ENCODE results near the gene MBTPS1. TPM values are rescaled to one million over a fixed set of nuclear protein-coding genes. Genes with fewer than 3 reads are reported as not detected.
A peak's percentile ranks its signal among the peaks of the same experiment; 100 is the strongest.

The MBTPS1 gene
- total RNA-seq, 1 experiment from 2014 or later: 46.9 TPM

GRCh38 chr16:84062734-84063640, 53.8 kb downstream of the MBTPS1 start:
- peak overlapping the region; percentile 86 for H3K27ac Mint-ChIP-seq
- no peak for TF ChIP-seq TP53 (CRISPR knock-in tag; IDR thresholded peaks at IDR 0.05)
- TF ChIP-seq ETV6 (CRISPR knock-in tag; IDR thresholded peaks at IDR 0.05): peak; percentile 48; the same call in 1 of the 2 replicates
- peak; percentile 92 for TF ChIP-seq CTCF (IDR thresholded peaks at IDR 0.05)
- no peaks in the 10 kb centered on the region for H3K9me3 Mint-ChIP-seq
- ChIA-PET CTCF (interaction anchor here (0.6 to 2.2 kb wide), 15 partner anchors 8 to 153 kb away, joined by 3 to 25 read pairs (median 4); partner anchors contain the start of genes MBTPS1 and TAF1C), POLR2A (no interaction called here)
- peaks cover 46% of the 10 kb centered on the region for H3K36me3 Mint-ChIP-seq
- H3K4me3 Mint-ChIP-seq: no peak overlapping the region
- DNase-seq (ENCODE audit: low spot score) (peak; percentile 94), ATAC-seq (peak; percentile 99)
- H3K4me1 Mint-ChIP-seq: peaks cover 9% of the 10 kb centered on the region
- H3K27me3 Mint-ChIP-seq (ENCODE audit: low read depth): no peaks in the 10 kb centered on the region

DNA sequence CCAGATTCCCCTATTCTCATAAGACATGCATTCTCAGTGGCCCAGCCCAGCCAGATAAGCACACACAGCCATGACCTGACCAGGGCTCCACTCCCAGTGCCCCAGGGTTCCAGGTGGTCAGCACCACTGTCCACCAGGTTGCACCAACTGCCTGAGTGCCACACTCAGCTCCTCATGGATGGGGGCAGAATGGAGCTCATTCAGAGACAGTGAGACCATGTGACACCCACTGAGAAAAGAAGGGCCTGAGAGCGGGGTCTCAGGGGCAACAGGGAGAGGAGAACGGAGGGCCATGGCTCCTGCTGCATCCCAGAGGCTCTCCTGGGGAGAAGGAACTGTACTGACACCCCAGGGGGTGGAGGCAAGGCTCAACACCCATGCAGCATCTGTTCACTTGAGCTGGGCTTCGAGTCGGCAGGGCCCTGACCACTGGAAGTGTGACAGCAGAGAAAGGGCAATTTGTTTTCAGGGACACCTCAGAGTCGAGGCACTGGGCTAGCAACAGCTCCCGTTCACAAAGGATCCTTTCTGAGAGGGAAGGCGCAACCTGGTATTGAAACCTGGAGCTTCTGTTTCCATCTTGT, 55.4 kb downstream of the MBTPS1 start:
- peaks cover 9% of the 10 kb centered on the region for H3K4me1 Mint-ChIP-seq
- no peak for TF ChIP-seq ARID4B (CRISPR knock-in tag; IDR thresholded peaks at IDR 0.05; ENCODE audit: borderline replicate concordance)
- no peak for TF ChIP-seq GRHL2 (CRISPR knock-in tag; IDR thresholded peaks at IDR 0.05; ENCODE audit: insufficient replicate concordance, severe bottlenecking)
- no peak for TF ChIP-seq ZNF138 (CRISPR knock-in tag; conservative IDR thresholded peaks at IDR 0.05)
- H3K27me3 Mint-ChIP-seq (ENCODE audit: low read depth): no peaks in the 10 kb centered on the region
- no peak for DNase-seq (ENCODE audit: low spot score)
- no peak overlapping the region for H3K27ac Mint-ChIP-seq
- no peaks in the 10 kb centered on the region for H3K9me3 Mint-ChIP-seq
- CTCF ChIA-PET: interaction anchor here (1.1 to 1.8 kb wide), 4 partner anchors 18 to 105 kb away, joined by 3 to 9 read pairs (median 4); partner anchors contain the start of gene SLC38A8
- POLR2A ChIA-PET: no interaction called here
- ATAC-seq: no peak
- no peak overlapping the region for H3K4me3 Mint-ChIP-seq
- H3K36me3 Mint-ChIP-seq: peaks cover 40% of the 10 kb centered on the region

DNA sequence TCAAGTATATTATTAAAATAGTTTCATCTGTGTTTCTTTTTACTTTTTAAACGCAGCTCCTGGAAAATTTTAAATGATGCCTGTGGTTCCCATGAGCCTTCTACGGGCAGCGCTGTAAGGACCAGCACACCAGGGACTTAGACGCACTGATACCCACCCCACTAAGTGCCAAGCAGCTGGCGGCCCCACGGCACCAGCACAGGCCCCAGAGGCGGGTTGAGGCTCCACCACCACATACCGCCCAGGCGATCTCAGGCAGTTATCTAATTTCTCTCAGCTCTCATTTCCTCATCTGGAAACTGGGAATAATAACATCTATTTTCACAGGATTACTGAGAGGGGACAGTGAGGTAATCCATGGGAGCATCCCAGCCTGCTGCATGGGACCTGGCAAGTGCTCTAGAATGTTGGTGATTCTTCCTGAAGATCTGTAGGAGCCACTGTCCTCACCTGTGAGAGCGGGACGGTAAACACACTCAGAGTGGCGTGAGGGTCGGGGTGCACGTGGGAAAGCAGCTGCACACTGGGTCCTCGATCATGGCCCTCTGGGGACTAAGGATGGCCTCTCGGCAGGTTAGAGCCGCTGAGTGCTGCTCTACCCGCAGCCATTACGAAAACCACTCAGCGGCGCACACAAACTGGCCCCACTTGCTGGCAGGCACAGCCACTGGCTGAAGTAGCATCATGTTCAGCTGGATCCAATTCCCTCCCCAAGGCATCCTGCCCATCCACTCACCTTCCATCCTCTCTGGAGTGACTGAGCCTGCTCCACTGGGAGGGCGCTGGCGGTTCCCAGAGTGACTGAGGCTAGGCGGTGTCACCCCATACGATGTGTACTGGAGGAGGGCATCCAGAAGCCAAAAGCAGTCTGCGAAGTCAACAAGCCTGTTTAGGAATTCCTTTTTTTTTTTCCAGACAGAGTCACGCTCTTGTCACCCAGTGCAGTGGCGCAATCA, 56.5 kb downstream of the MBTPS1 start:
- H3K4me1 Mint-ChIP-seq: peaks cover 9% of the 10 kb centered on the region
- ATAC-seq: no peak
- H3K4me3 Mint-ChIP-seq: no peak overlapping the region
- peaks cover 47% of the 10 kb centered on the region for H3K36me3 Mint-ChIP-seq
- H3K9me3 Mint-ChIP-seq: no peaks in the 10 kb centered on the region
- no peaks in the 10 kb centered on the region for H3K27me3 Mint-ChIP-seq (ENCODE audit: low read depth)
- DNase-seq (ENCODE audit: low spot score): no peak
- POLR2A ChIA-PET: no interaction called here
- no peak overlapping the region for H3K27ac Mint-ChIP-seq
- CTCF ChIA-PET: interaction anchor here (1.1 to 2.4 kb wide), 6 partner anchors 15 to 103 kb away, joined by 3 to 9 read pairs (median 4); partner anchors contain the start of gene SLC38A8
- TF ChIP-seq, protein P1, sequence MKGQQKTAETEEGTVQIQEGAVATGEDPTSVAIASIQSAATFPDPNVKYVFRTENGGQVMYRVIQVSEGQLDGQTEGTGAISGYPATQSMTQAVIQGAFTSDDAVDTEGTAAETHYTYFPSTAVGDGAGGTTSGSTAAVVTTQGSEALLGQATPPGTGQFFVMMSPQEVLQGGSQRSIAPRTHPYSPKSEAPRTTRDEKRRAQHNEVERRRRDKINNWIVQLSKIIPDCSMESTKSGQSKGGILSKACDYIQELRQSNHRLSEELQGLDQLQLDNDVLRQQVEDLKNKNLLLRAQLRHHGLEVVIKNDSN (CRISPR knock-in tag; IDR thresholded peaks at IDR 0.05): no peak
- TF ChIP-seq ZBTB43 (CRISPR knock-in tag; IDR thresholded peaks at IDR 0.05) (no peak), GTF2I (CRISPR knock-in tag; conservative IDR thresholded peaks at IDR 0.05) (no peak), NFYB (CRISPR knock-in tag; conservative IDR thresholded peaks at IDR 0.05; ENCODE audit: low read depth) (no peak), AFF4 (CRISPR knock-in tag; IDR thresholded peaks at IDR 0.05; ENCODE audit: borderline replicate concordance) (no peak), ZNF232 (CRISPR knock-in tag; IDR thresholded peaks at IDR 0.05) (no peak), CBFB (CRISPR knock-in tag; IDR thresholded peaks at IDR 0.05; ENCODE audit: low read depth) (no peak)
